Stimulated activated CD8-positive, alpha-beta memory T cell treated with anti-CD3 and anti-CD28 coated beads, Interleukin-12 subunit alpha, Interleukin-12 subunit beta, amount 100 ng/mL, for 1 hour (primary cell): Measurements from ENCODE around the gene MRO.
"Not testable (repeated sequence)": the region's sequence is repeated elsewhere in the genome, so short reads cannot be mapped to it uniquely, and the experiment has no call there.

Experiments used
- DNase-seq: peaks from one replicate; pipeline ENCODE4 v3.0.0-alpha.2; 2020; ENCODE audit warnings: low read depth

Gene MRO

DNA sequence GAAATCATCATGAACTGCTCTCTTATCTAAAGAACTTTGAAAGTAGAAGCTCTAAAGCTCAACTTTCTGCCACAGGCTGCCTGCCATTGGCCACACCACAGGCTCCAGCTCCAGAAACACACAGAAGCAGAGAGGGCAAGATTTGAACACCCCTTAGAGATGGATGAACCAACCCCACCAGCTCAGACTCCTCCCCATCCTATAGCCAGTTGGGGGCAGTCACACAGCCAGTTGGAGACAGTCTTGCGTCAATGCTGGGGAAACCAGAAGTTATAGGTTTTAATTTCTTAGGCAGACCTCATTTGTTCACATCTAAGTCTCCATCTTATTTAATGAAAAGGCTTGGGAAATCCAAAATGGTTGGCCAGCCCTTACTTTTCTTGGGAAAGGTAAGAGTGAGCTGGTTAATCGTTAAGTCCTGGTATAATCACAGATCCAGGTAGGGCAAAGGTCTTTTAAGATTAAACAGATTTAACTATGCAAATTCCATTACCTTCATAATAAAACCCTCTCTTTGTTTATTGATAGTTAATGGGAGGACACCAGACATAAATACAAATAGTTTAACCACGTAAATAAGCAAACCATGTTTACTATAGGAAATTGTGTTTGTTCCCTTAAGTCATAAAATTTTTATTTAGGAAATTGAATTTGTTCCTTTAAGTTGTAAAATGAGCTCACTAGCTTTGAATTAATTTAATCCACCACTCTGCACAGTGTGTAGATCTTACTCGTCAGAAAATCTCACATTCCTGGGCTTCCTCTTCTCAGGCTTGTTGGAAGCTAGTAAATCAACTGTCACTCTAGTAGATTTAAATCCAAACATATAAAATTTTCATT lies 28.0 kb downstream of the MRO start:
- DNase-seq = no peak

DNA sequence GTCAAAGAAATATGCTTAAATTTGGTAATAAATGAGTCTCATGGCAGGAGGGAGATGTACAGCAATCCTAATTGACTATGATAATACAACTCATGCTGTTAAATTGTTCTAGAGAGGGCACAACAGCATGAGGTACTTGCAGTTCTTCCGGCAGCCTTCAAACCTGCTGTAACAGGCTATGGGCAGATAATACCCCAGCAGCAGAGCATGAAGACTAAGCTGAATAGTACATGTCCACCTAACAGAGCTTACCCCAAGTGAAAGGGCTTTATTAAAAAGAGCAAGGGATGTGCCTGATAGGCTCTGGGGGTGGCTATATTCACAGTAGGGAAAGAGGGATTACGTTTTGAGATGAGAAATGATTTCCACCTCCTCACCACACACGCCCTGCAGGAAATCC lies 28.9 kb downstream of the MRO start:
- no peak for DNase-seq

DNA sequence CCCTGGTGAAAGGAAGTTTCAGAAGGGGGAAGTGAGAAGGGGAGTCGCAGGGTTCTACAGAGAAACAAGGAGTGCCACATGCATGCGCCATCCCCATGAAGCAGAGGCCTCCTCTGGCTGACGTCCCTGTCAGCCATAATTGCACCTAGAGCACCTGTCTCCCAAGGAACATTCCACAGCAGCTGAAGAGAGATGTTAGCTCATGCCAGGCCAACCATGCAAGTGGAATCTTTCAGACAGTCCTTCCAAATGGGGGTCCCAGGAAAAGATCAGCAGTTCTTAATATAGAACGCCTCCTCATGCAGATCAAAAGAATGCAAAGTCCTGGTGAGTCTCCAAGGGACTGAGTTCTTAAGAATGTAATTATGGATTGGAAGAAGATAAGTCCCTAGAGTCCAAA lies 29.6 kb downstream of the MRO start:
- no peak for DNase-seq

DNA sequence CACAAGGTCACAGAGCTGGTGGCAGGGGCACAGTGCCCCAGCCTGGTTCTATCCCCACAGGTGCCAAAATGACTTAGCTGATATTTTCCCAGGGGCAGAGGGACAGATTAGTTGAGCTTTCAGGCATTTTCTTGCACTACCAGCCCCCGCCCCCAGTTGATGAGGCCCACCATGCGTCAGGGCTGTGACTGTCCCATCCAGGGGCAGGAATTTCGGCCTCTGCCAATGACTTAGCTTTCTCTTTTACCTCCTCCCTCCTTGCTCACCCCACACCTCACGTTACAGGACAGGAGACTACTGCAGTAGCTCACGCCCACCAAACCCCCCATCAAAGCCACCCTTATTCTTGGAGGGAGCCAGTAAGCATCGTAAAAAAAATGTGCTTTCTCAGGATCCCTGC lies 31.5 kb downstream of the MRO start:
- no peak for DNase-seq

DNA sequence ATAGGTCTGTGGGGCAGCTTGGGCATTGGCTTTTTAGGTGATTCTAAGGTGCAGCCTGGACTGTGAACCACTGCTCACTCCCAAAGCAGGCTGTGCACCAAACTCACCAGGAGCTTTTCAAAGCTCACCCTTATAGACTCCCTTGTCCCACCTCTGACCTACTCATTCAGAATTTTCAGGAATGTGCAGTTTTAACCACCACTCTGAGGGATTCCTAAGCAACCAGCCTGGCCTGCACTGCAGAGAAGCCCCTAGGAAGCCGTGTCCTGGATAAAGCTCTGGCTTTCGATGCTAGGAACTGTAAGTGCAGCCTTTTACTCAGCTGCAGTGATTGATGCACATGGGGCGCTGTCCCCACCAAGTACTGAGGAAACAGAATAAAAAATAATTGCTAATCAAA lies 33.0 kb downstream of the MRO start:
- DNase-seq = no peak

GRCh38 chr18:50783553-50783952 lies 36.3 kb downstream of the MRO start:
- no peak for DNase-seq

- not testable (repeated sequence) for DNase-seq
Measured at GRCh38 chr18:50779021-50779420, 40.8 kb downstream of the MRO start.

- no peak for DNase-seq
Measured at GRCh38 chr18:50776383-50776782, 43.4 kb downstream of the MRO start.

DNA sequence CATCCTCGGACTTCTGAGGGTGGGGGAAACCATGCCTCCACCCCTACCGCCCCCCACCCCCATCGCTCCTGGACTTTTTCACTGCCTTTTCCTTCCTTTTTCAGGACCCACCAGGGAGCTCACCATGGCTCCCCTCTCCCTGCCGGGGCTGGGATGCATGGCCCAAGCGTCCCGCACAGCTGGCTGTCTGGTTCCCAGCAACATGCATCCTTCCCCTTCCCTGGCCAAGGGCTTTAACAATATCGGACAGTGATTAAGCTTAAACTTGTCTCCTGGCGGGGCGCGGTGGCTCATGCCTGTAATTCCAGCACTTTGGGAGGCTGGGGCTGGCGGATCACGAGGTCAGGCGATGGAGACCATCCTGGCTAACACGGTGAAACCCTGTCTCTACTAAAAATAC lies 44.1 kb downstream of the MRO start:
- DNase-seq = no peak

- no peak for DNase-seq
Measured at GRCh38 chr18:50775207-50775606, 44.6 kb downstream of the MRO start.

DNA sequence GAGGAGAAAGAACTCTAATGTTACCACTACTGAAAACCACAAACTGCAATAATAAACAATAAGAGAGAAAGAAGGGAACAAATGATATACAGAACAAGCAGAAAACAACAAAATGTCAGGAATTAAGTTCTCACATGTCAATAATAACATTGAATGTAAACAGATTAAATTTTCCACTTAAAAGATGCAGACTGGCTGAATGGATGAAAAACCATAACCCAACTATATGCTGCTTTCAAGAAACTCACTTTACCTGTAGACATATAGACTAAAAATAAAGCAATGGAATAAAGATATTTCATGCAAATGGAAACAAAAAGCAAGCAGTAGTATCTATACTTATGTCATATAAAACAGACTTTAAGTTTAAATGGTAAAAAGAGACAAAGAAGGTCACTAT lies 50.4 kb downstream of the MRO start:
- no peak for DNase-seq

DNA sequence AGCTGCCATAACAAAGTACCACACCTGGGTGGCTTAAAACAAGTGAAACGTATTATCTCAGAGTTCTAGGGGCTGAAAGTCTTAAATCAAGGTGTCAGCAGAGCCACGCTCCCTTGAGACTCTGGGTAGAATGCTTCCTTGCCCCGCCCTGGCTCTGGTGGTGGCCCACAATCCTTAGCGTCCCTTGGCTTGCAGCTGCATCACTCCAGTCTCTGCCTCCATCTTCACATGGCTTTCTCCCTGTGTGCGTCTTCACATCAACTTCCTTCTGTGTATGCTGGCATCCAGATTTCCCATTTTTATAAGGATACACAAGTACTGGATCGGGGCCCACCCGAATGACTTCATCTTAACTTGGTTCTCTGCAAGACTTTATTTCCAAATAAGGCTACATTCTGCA lies 62.5 kb downstream of the MRO start:
- no peak for DNase-seq

DNA sequence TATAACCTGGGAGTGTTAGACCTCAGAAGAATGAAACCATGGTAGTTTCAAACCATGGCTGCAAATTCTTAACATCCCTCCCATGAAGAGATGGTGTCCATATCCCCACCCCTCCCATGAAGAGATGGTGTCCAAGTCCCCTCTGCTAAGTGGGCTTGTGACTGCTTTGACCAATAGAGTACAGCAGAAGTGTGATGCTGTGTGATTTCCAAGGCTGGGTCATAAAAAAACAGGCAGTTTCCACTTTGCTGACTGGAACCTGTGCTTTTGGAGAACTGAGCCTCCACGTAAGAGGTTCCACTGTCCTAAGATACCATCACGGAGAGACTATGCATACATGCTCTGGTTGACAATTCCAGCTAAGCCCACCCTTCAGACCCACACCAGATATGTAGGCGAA lies 65.5 kb downstream of the MRO start:
- no peak for DNase-seq

GRCh38 chr18:50753311-50753710 lies 66.5 kb downstream of the MRO start:
- DNase-seq = no peak

DNA sequence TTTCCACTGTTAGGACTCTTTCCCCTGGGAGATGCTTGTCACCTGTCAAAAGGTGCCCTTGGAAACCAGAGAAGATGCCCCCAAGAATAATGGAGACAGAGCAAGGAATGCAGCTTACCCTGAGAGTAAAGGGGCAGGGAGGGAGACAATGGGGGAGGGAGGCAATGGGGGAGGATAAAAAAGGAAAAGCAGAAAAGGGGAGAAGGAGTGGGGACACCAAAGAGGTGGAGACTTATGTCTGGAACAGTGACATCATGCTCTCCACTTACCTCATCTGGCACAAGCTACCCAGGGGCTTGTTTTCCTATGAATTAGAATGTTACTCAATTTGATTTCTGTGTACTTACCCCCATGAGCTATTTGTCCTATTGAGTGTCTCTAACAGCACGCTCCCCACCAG lies 67.9 kb downstream of the MRO start:
- no peak for DNase-seq

DNA sequence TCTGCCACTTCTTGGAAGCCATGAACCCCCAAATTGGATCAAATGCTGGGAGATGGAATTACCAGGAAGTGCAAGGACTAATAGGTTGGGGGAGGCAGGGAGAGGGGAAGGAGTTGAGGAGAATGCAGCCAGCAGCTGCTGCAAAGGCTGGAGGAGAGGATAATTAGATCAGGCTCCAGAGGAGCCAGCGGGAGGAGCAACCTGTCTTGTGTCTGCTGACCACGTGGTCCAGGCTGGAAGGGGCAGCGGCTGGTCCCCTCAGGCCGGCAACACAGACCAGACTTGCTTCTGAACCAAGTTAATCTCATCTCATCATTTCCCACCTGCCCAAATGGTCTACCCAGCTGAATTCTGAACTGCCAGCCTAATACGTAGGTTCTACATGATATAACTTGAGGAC lies 68.3 kb downstream of the MRO start:
- no peak for DNase-seq

- no peak for DNase-seq
Measured at GRCh38 chr18:50750546-50750945, 69.3 kb downstream of the MRO start.

- DNase-seq = no peak
Measured at GRCh38 chr18:50749945-50750344, 69.9 kb downstream of the MRO start.

DNA sequence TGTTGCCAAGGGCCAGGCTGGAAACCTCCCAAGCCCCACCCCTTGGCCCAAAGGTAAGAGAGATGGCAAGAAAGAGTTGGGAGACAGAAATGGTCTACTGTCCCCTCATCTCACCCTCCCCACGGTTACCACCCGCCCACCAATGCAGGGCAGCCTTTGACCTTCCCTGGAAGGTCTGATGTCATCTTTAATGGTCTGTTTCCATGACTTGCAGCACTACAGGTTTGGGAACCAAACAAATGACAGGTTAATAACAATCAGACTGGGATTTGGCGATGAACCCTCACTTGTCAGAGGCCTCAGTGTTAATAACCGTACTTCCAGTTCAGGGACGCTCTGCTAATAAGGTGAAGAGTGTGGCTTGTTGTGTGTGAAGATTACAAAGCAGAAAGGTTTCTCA lies 70.4 kb downstream of the MRO start:
- DNase-seq = no peak

DNA sequence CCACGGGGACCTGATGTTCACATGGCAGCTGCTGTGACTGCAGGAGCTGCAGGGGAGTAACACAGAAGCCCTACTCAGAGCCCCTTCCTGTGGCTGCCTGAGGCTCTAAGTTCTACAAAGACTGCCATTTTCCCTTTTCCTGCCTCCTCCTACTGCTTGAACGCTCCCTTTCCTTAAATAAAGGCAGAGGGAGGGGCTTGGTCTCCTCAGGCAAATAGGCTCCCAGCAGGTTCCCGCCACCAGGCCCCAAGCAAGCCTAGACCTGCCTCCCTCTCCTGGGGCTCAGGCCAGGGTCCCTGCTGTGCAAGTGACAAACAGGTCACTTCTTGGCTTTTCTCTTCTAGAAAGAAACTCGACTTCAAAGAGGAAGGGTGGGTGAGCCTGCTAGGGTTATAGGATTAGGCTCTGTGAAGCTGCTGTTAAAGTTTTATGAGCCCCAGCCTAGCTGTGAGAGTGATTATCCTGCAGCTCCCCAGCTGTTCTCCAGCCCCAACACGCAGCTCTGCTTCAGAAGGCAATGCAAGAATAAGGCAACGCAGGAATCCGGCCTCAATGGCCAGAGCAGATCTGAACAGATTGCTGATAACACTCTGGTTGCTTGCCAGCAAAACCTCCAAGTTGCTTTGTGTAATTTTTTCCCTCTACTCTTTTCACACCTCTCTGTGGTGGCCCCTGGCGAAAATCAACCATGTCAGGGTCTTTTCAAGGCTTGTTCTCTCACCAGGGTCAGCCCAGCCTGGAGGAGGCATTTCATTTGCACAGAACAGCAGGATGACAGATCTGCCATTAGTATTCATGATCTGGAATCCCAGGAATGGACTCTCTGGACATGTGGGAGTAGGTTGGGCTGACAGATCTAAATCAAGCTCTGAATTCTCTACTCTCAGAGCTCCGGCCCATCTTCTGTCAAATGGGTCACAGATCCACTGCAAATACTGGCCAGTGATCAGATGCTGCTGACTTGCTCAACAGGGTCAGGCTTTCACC lies 71.3 kb downstream of the MRO start:
- DNase-seq = no peak

DNA sequence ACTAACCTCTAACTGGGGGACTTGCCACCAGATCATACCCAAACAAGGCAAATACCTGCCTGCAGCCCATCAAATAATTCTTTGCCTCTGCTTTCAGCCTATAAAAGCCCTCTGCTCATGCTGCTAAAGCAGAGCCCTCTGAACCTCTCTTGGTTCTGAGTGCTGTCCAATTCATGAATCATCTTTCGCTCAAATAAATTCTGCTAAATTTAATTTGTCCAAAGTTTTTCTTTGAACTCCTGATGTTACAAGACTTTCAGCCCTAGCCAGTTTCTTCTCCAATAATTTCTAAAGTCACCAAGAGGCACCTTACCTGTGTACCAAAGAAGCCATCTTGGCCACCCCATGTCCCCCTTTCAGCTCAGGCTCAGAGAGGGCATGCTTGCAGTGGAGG lies 72.0 kb downstream of the MRO start:
- DNase-seq = no peak

DNA sequence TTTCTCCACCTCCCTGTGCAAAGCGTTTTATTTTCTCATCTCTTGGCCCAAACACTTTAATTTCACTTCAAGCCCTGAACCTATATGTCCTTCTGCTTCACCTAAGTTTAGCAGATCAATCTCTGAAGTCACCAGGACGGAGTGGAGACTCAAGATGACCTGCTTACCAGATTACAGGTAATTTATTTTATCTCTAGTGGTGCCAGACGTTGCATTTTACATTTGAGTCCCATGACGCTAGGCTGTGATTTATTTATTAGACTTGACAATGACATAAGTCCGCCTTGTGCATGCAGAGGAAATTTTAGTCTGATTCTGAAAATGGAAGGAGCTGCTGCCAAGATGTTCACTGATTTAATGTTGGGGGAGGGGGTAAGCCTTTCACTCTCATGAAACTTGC lies 73.9 kb downstream of the MRO start:
- no peak for DNase-seq
